Prostate gland (tissue), 2 donors: ENCODE results near the gene GATB.

Source experiments
- POLR2A ChIP-seq: fragments of 450-650 bp; IDR thresholded peaks from one replicate; pipeline ENCODE4 v1.6.1; 2016; ENCODE audit warnings: antibody characterized with exemption, mild to moderate bottlenecking
- POLR2AphosphoS5 ChIP-seq: sonication (generic); formaldehyde crosslinking; IDR thresholded peaks from one replicate; pipeline ENCODE4 v1.6.1; 2017; ENCODE audit warnings: antibody characterized with exemption
- TF ChIP-seq, protein P1 (sequence below), 4 experiments: fragments of 200-600 bp in 2 of 4; fragments of 450-650 bp in 2 of 4; sonication (generic) in 2 of 4; IDR thresholded peaks; 1 replicate in 3 of 4; 2 replicates in 1 of 4; pipeline ENCODE4 v1.5.1; 2016 to 2019; ENCODE audit warnings: antibody characterized with exemption in 4 of 4, mild to moderate bottlenecking in 2 of 4, moderate library complexity in 2 of 4

DNA sequence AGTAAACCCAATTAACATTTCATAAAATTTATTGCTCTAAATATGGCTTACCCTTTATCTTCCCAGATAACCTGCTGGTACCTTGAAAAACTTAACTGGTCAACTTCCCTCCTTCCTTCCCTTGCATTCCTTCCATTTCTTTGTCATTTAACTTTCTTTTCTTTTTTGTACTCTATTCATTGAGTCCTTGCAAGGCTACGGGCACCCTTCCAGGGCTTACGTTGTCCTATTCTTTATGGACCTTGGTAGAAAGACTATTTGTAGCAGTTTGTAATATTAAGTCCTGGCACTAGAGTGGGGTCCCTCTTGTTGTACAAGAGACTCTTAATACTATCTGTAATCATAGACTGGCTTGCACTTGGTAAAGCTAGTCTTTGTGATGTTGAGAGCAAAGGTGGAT is 8.0 kb upstream of the GATB start:
- TF ChIP-seq, protein P1, sequence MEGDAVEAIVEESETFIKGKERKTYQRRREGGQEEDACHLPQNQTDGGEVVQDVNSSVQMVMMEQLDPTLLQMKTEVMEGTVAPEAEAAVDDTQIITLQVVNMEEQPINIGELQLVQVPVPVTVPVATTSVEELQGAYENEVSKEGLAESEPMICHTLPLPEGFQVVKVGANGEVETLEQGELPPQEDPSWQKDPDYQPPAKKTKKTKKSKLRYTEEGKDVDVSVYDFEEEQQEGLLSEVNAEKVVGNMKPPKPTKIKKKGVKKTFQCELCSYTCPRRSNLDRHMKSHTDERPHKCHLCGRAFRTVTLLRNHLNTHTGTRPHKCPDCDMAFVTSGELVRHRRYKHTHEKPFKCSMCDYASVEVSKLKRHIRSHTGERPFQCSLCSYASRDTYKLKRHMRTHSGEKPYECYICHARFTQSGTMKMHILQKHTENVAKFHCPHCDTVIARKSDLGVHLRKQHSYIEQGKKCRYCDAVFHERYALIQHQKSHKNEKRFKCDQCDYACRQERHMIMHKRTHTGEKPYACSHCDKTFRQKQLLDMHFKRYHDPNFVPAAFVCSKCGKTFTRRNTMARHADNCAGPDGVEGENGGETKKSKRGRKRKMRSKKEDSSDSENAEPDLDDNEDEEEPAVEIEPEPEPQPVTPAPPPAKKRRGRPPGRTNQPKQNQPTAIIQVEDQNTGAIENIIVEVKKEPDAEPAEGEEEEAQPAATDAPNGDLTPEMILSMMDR (IDR thresholded peaks at IDR 0.05): no peak
- no peak for TF ChIP-seq POLR2A
- no peak for TF ChIP-seq POLR2AphosphoS5
